ENCODE data around the gene KPNA4.

The KPNA4 gene

DNA sequence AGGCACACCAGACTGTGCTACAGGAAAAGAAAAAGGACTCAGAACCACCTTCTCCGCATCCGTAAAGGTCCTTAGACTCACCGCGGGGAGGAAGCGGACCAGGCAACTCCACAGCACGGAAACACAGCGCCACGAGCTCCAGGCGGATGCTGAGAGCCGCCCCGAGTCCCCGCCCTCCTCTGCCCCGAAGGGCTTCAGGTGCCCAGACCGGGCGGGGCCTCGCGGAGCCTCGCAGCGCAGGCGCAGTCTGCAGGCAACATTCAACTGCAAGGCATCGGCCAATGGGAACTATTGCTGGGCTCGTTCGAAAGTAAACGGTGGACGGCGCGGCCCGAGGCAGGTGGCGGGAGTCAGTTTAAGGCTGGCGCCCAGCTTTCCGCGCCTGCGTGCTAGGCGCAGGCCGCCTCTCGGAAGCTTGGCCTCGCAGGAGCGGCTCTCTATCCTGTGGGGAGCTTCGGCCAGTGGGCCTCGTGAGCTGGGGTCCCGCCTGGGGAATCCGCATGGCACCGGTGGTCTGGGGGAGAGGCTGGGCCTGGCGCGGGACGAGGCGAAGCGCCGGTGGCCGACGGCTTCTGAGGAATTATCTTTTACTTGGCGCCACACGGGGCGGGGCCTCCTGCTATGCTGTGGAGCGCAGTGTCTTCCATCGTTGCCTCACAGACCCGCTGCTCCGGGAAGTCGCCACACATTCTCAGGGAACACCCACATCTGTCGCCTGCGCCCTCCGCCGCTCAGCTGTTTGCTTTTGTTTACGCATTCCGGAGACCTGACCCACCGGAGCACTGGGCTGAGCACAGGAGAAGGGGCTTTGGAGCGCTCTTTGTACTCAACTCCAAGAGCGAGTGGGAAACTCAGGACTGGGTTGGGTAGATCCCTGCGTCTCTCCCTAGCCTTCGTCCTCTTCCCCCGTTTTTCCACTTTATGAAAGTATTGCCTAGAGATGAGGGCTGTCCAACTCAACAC, 115.5 kb downstream of the KPNA4 start, which contains the start of gene TRIM59:
Gene TRIM59 (minus strand): TSS at position 151 of the 963 bp plus-strand sequence. CDS start 10,603 bp downstream, outside the sequence.
- peak; percentile 98 for DNase-seq

DNA sequence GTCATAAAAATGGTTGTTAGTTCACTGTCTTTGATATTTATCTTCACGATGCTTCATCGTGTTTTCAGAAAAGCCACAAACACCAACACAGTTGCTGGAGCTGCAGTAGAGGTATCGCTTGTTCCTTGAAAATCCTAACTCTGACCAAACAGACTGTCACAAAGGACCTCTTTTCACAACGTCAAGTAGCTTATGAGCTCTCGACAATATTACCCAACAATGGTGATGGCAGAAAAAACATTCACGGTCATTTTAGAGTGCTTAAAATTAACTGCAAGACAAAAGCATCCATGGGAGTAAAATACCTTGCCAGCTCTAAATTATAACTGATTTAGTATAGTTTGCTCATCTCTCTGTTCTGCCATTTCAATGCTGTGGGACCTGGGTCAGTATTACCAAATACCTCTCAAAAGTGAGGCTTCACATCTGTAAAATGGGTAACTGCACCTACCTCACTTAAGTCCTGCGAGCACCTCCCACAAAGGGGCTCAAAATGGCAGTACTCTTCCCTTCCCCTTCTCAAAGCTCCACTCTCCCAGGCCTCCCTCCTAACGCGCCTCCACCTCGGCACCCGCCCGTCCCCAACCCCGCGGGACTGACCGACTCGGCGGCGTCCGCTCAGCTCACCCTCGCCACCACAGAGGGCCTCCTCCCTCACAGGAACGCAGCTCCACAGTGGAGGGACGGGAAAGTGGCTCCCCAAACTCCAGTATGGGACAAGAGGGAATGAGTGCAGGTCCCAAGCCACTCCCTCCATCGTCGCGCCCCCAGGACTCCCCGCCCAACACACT, 116.3 kb downstream of the KPNA4 start:
- peak; percentile 37 for DNase-seq

DNA sequence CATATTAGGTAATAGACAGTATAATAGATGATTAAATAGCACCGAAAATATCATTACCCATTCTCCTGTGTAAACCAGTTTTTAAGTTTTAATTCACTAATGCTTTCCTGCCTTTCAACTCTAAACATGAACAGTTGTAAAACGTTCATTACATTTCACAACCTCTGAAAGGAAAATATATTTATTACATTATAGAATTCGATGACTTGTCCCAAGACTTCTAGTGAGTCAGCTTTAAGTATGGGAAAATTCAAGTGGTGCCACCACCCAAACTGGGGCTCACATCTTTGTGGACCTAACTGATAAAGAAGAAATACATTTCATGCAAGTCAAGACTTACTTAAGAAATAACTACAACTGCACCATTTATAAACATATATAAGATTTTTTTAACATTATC, 117.8 kb downstream of the KPNA4 start:
- DNase-seq = peak; percentile 70

DNA sequence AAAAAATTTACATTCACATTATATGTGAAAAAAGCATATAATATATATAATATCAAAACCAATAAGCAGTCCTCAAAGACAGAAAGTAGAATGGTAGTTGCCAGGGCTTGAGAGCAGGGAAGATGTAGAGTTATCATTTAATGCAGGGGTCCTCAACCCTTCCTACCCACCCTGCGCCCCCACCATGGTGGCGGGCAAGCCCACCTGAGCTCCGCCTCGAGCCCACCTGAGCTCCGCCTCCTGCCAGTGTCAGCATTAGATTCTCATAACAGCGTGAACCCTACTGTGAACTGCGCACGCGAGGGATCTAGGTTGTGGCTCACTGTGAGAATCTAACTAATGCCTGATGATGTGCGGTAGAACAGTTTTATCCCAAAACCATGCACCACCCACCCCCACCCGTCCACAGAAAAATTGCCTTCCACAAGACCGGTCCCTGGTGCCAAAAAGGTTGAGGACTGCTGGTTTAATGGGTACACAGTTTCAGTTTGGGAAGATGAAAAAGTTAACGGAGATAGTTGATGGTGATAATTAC, 118.8 kb downstream of the KPNA4 start:
- DNase-seq = no peak

DNA sequence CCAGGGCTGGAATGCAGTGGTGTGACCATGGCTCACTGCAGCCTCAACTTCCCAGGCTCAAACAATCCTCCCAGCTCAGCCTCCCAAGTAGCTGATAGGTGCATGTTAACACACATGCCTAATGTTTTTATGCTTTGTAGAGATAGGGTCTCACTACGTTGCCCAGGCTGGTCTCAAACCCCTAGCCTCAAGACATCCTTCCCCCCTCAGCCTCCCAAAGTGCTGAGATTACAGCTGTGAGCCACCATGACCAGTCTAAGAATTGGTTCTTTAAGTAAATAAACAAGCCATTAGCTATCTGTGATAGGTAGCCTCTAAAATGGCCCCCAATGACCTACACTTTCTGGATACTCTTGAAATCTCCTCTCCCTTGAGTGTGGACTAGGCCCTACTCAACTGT, 119.5 kb downstream of the KPNA4 start:
- DNase-seq = no peak
